Stimulated activated CD4-positive, alpha-beta T cell treated with anti-CD3 and anti-CD28 coated beads, Interleukin-12 subunit alpha, Interleukin-12 subunit beta, amount 100 ng/mL, for 4 hours (primary cell): ENCODE data around the gene RNGTT.

ENCODE experiments used
- DNase-seq: peaks from one replicate; pipeline ENCODE4 v3.0.0-alpha.2; 2020

The RNGTT gene

DNA sequence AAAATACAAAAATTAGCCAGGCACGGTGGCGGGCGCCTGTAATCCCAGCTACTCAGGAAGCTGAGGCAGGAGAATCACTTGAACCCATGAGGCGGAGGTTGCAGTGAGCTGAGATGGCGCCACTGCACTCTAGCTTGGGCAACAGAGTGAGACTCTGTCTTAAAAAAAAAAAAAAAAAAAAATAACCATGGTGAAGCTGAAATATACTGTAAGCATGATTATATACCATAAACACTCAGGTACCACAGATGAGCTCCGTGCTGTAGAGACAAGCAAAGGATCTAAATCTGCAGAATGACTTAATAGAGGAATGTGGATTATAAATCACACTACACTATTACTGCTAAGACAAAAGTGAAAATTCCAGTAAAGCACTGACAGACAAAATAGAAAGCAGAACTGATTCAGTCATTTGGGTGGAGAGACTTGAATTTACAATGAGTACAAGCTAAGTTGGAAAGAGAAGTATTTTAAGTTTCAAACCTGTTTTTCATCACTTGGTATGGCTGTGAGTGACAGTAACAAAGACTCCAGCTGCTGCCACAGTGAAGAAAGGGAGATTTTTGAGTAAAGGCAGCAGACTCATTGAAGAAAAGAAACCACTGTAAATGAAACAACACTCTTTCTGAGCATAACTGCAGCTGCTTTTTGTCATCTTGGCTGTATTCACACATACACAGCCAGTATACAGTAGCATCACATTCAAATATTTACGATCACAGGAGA, 322.1 kb downstream of the RNGTT start:
- no peak for DNase-seq

DNA sequence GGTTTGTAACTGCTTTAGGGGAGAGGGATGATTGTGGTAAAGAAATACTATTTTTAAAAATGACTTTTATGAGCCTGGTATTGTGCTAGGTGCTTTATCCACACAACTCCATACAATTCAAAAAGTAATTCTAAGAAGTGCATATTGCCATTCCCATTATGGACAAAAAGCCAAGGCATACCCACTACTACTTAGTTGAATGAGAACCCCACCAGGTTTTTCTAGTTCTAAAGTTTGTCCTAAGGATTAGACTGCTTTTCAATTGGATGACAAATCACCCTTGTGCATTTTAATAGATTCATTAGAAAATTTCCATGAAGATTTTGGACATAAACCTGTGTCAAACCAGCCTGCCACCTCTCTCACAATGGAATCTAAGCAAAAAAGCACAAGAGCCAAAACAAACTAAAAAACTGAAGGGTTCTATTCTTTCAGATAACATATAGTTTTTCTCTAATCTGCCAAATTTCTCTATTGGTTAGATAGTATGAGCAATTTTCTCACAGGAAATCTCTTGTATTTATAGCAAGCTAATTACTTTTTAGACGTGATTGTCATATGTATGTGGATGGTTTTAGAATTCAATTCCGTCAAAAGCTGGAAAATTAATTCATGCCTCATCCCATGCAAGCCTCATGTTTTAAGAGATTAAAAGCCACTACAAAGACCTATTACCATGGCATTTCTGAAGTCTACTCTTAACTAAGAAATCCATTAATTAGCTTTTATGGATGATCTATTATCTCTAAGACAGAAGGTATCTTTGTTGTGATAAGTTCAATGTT, 325.5 kb downstream of the RNGTT start:
- DNase-seq: no peak

DNA sequence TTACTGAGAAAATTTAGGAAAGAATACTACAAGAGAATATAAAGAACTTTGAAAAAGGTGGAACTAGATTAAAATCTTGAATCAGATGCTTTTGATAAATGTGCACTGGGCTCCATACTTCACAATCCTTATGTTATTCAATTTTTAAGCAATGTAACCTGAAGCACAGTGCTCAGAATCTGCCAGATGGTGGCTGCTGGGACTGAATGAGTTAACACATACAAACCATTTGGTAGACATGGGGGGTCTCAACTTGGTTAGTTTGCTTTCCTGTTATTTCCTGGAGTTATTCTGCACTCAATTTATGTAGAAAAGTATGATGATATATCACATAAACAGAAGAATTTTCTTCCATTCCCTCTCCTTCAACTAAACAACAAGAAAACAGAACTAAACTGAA, 326.5 kb downstream of the RNGTT start:
- no peak for DNase-seq

DNA sequence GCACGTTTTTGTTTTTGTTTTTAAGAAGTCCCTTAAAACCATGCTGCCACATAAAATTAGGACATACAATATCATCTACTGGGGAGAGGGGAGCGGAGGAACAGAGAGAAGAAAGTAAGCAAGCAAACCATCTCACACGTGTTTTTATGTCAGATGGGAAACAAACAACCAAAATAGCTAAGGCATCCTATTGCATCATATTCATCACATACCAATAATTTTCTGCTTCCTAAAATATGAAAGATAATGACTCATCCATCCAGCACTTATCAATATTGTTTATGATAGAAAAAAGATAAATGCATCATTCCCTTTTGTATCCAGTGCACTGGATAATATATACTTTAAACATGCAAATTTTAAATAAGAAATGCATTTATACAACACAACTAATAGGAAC, 329.6 kb downstream of the RNGTT start:
- DNase-seq: no peak

DNA sequence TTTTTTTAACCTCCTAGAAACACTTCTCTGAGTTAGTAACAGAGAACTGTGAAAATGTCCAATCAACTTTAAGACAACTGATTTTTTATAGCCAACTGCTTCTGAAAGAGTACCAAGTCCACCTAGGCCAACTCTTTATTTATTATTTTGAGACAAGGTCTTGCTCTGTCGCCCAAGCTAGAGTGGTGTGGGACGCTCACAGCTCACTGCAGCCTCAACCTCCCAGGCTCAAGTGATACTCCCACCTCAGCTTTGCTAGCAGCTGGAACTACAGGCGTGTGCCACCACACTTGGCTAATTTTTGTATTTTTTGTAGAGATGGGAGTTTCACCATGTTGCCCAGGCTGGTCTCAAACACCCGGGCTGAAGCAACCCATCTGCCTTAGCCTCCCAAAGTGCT, 331.6 kb downstream of the RNGTT start:
- DNase-seq: no peak

DNA sequence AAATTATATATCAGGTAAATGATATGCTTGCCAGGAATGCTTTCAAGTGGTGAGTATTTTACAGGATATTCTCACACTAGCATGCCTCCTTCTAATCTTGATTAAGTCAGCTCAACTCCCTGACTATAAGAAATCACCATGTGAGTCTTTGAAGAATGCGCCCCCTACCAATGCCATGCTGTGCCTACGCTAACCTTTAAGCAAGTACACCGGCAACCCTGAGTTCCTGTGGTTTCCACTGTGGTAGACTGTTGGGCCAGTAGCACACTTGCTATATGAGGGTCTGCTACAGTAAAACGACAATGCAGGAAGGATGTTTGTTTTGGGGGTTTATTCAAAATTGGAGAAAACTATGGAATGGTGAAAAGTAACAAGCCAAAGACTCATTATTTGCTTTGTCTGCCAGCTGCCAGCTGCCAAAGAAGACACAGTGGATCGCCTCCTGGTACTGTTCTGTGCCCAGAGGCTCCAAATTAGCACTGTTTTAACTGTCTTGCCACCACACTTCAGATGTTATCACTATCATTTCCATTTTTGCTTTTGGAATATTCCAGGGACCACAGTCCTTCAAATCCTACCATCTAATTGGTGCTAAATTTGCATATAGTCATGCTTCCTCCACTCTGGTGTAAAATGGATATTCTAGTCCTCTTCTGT, 333.5 kb downstream of the RNGTT start:
- DNase-seq: no peak

DNA sequence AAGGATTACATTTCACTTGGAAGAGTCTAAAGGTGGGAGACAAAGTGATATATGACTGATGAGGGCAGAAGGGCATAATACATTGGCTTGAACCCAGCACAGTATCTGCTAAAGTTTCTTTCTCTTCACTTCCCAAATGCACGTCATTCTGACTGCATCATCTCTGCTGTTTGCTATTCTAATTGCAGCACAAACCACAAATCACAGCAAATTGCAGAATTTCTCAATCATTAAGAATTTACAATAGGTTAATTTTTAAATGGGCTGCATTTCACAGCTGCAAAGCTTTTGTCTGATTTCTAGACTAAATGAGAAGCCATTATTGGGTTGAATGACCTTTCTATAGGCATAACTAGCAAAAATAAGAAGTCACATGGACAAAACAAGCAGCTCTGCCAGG, 337.0 kb downstream of the RNGTT start:
- no peak for DNase-seq

DNA sequence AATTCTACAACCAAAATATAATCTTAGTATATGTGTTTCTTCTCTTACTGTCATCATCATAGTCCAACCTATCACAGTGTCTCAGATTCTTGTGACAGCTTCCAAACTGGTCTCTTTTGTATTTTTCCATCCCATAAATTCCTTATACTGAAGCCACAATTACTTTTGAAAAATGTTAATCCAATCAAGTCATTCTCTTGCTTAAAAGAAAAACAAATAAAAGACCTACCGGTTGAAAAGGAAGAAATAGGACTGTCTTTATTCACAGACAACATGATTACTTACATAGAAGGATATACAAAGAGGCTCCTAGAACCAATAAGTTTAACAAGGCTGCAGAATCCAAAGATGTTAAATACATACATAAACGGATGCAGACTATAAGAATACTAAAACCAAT, 339.9 kb downstream of the RNGTT start:
- DNase-seq: no peak

DNA sequence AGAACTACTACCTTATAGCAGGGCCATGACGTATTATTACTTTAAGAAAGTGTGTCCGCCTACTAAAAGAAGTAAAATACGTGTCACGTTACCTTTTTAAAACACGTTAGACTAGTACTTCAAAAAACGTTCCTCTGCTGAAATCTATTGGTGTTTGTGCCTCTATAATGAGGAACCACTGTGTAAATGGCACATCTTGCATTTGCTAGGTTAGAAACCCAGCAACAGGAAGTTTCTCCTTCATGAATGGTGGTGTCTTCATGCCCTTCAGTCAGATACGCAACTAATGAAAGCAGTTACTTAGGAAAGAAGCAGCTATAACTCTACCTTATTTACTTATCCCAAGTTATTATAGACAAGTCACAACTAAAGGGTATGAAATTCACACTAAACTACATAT, 343.5 kb downstream of the RNGTT start:
- no peak for DNase-seq

DNA sequence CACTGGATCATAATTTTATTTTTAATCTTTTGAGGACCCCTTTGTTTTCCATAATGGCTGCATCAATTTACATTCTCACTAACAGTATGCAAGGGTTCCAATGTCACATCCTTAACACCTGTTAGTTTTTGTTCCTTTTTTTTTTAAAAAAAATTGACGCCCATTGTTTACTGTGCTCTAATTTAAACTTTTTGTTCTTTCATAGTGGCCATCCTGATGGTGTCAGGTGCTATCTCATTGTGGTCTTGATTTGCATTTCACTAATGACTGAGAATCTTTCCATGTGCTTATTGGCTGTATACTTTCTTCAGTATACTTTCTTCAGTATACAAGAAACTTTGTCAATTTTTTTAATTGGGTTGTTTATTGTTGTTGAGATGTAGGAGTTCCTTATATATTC, 347.0 kb downstream of the RNGTT start:
- no peak for DNase-seq

DNA sequence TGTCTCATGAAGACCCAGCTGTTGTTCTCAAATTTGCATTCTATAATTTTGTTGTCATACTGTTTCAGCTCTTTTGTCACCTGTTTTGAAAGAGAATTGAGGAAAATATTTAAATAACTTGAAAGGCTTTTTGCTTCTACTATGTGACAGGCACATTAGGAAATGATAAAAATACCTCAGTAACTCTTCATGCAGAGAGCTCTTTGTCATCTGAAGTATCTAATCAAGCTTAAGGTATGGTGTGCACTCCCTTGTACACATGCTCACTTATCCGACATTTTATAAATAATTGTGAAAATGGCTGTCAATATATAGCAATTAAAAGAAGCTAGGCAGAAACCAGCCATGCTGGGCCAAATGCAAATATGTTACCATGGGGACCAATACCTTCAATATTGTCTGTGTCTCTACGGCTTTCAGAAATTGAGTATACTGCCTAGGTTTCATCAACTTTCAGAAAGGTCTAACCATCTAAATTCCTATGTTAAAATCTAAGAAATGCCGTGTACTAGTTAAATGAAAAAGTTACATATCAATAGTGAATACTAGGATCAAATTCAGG, 349.0 kb downstream of the RNGTT start:
- no peak for DNase-seq

DNA sequence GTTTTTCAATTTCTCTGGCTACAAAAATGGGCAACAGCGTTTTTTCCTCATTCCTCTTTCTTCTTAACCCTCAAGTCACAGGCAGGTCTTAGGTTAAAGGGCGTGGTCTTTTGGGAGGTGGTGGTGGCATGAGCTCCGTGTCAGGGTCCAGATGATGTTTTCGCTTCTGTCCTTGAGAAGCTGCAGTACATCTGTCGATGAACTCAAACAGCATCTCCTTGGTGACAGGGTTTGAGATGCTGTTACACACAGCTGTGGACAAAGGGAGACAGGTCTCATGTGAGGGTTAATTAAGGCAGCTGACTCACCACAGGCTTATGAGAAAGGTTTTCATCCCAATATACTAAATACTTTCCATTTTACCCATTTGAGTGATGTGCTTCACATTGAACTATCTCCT, 350.8 kb downstream of the RNGTT start:
- no peak for DNase-seq

DNA sequence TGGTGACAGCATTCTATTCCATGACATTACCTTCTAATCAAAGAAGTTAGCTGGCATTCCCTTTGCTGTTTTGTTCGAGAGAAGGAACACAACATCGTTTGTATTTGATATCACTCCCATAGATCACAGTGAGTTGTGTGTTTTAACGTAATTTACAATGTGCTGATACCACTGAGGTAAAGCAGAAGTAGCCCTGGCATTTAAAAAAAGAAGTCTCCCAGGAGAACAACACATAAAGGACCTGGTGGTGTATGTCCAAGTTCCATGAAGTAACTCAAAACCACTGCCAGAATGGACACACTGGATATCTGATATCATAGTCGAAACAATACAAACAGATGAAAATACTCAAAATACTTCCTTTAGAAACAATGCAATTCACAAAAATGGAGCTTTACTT, 351.7 kb downstream of the RNGTT start:
- DNase-seq: no peak

DNA sequence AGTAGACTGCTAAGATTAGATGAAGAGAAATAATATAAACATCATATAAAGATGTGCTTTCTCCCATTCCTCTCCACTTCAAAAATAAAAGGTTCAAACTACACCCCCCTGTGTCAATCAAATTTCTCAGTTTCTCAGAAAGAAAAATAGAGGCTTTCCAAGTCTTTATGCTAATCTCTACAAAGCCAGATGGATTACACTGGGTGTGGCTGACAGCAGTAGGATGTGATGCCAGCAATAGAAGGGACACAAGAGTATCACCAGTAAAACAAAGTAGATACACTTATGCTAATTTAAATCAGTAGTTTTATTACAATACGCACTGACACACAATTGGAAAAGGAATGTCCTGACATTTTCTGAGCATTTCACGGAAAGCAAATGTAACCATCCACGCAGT, 353.4 kb downstream of the RNGTT start:
- no peak for DNase-seq

DNA sequence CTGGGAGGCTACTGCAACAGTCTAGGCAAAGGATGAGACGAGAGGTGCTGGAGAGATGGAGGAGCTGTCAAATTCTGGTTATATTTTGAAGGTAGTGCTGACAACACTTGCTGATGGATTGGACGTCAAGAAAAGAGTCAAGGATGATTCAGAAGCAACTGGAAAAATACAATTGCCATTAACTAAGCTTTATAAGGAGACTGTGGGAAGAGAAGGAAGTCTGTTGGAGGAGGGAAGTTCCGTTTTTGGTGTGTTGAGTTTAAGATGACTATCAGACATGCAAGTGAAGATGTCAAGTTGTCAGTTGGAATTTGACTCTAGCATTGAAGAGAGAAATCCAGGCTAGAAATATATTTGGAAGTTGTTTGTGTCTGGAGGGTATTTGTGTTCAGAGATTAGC, 358.1 kb downstream of the RNGTT start:
- DNase-seq: no peak

DNA sequence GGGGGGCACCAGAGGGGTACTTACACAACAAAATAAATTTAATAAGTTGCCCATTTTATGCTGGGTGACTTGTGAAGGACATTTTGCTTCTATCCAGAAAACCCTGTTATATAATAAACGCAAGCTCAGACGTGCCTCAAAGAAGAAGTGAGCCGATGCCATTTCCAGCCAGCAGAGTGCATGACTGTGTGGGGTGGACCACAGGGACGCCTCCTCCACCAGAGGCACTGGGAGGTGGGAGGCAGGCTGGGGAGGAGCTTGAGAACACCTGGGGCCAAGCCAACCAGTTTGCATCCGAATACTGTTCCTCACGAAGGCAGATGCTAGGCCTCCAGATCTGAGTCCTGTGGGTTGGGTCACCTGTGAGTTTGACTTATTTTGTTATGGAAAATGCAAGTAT, 363.8 kb downstream of the RNGTT start:
- DNase-seq: no peak

DNA sequence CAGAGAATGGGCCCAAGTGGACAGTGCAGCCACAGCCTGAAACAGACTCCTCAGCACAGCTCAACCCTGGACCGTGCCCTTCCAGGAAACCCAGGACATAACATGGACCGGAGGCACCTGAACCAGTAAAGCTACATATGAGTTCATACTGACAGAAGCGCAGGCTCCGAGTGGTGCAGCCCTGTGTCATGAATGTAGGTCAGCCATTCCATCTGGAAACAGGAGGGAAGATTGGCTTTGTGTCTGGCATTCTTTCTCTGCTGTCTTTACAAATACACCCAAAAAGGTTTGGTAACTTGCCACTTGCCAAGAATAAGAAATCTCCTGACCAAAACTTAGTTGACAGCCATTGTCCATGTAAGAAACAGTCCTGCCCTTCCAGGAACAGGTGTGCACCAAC, 366.6 kb downstream of the RNGTT start:
- DNase-seq: no peak

DNA sequence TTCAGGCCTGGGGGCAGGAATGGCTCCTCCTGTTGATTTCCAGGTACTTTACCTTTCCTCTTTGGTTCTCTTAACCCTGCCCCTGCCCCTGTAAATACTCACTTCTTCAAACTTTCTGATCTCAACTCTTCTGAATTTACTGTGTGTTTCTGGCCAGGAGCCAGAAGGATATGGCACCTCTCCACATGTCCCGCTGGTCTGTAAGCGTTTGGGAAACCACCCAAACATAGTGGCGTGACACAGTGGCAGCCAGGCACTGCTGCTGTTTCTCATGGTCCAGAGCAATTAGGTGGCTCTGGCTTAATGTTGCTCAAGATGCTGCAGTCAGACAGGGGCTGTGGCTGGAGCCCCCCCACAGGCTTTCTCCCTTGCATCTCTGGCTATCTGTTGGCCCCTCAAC, 374.5 kb downstream of the RNGTT start:
- DNase-seq: no peak

DNA sequence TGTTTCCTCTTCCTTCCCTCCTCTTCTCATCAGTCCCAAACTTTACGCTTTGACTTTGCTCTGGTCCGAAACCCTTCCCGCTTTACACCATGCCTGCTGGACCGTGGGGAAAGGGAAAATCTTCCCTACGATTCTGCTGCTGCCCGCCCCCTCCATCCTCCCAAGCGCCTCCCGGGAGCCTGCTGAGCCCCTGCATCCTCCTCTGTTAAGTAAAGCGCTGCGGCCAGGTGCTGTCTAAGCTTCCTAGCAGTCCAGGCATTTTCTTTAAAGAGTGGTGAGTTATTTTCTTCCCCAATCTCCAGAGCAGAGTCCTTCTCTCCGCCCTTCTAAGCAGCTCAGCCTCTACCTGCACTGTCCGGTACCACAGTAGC, 376.3 kb downstream of the RNGTT start:
- no peak for DNase-seq

DNA sequence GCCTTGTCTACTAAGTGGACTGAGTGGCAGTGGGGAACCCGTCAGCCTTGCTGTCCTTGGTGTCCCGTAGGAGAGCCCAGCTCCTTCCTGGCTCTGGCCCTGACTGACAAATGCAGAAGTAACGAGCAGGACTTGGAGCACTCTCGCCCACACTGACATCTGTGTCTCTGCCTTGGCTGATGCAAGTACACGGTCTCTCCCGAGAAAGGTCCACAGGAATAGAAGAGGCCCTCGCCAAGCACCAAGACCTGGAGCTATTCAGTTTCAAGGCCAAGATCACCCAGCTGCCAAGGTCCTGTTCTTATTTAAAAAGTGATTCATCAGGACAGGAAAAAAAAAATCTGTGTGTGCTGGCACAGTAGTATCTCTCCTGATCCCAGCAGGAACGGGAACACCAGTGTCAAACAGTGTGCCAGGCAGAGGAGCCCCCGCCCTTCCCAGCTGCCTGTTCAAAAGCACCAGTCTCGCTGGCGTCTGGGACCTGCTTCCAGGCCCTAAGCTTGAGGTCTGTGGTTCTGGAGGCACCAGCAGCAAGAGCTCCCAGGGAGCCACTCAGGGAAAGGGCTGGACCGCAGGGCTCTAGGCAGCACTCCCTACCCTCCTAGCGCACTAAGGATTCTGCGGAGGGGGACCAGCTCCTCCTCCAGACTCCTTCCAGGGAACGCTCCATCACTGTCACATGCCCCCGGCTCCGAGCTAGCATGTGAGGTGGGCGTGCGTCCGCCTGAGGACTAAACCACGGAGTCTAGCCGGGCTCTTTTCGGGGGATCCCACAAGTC, 376.9 kb downstream of the RNGTT start:
- DNase-seq: no peak

DNA sequence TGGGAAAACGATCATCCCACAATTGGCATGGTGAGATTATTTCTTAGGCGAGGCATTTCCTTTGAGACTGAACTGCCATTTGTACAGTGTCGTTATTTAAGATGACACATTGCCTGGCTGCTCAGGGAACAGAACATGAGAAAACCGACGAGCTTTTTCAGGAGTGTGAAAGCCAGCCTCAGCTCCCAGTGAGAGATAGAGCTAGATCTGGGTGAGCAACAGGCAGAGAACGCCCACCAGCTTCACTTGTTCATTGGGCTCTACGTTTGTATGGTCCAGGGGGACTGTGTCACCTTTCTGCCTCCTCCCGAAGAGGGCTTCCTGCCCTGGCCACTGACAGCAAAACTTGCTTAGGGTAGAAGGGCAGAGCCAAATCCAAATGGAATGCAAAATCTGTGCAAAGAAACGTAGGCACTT, 378.1 kb downstream of the RNGTT start:
- DNase-seq: no peak

DNA sequence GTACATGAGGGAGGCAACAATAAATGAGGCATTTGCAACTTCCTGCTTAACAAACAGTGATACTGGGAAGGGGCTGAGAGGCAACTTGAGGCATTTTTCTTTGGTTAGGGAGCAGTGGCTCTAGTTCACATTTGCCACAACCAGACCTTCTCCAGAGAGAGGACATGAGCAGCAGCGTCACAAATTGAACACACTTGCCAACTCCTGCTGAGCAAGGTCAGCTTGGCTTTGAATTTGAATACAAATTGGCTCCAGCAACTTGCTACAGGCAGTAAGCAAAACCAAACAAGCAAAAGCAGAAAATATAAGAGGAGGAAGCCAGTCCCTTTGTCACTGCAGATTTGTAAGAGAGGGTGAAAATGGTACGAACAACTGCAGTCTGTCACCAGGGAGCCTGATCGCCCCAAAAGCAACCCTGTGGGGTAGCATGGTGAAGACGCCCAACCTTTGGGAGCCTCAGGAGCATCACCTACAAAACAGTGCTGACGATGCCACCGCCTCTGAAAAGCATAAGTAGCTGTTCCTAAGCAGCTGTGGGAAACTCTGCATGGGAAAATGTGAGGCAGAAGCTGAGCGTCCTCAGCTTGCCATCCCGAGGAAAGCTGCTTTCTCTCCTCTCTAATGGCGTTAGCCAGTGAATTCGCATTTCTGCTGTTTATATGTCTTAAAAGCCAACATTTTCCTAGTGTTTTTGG, 378.7 kb downstream of the RNGTT start:
- no peak for DNase-seq

DNA sequence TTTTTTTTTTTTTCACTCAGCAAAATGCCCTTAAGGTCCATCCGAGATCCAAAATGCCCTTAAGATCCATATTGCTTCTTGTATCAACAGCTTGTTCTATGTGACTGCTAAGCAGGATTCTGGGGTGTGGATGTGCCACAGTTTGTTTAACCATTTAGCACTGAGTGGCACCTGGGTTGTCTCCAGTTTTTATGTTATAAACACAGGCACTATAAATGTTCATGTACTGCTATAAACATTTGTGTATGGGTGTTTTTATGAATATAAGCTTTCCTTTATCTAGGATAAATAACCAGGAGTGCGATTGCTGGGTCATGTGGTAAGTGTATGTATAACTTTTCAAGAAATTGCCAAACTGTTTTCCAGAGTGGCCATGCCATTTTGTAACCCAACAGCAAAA, 386.0 kb downstream of the RNGTT start:
- DNase-seq: no peak
